ENCODE data around the gene FTH1.
"Not testable (repeated sequence)": the region's sequence is repeated elsewhere in the genome, so short reads cannot be mapped to it uniquely, and the experiment has no call there.

FTH1 gene

GRCh38 chr11:61957021-61957770 lies 10.2 kb downstream of the FTH1 start:
- TF ChIP-seq CTCF (IDR thresholded peaks at IDR 0.05; ENCODE audit: control insufficient read depth, extremely low read depth, insufficient read depth) = no peak
- DNase-seq (ENCODE audit: low read depth) = no peak
- no peak overlapping the region for H3K4me3 ChIP-seq (ENCODE audit: low read depth, low read length)

GRCh38 chr11:61956191-61957020 lies 11.0 kb downstream of the FTH1 start:
- no peak overlapping the region for H3K4me3 ChIP-seq (ENCODE audit: low read depth, low read length)
- TF ChIP-seq CTCF (IDR thresholded peaks at IDR 0.05; ENCODE audit: control insufficient read depth, extremely low read depth, insufficient read depth) = no peak
- DNase-seq (ENCODE audit: low read depth) = no peak

GRCh38 chr11:61955422-61956135 lies 11.9 kb downstream of the FTH1 start:
- TF ChIP-seq CTCF (IDR thresholded peaks at IDR 0.05; ENCODE audit: control insufficient read depth, extremely low read depth, insufficient read depth) = no peak
- no peak overlapping the region for H3K4me3 ChIP-seq (ENCODE audit: low read depth, low read length)
- DNase-seq (ENCODE audit: low read depth) = no peak

- no peak for TF ChIP-seq CTCF (IDR thresholded peaks at IDR 0.05; ENCODE audit: control insufficient read depth, extremely low read depth, insufficient read depth)
- H3K4me3 ChIP-seq (ENCODE audit: low read depth, low read length) = no peak overlapping the region
- DNase-seq (ENCODE audit: low read depth) = no peak
Measured at GRCh38 chr11:61954851-61955421, 12.5 kb downstream of the FTH1 start.

GRCh38 chr11:61954106-61954850 lies 13.2 kb downstream of the FTH1 start:
- no peak overlapping the region for H3K4me3 ChIP-seq (ENCODE audit: low read depth, low read length)
- no peak for DNase-seq (ENCODE audit: low read depth)
- no peak for TF ChIP-seq CTCF (IDR thresholded peaks at IDR 0.05; ENCODE audit: control insufficient read depth, extremely low read depth, insufficient read depth)

GRCh38 chr11:61953632-61954031 lies 13.8 kb downstream of the FTH1 start:
- not testable (repeated sequence) for DNase-seq (ENCODE audit: low read depth); H3K4me3 ChIP-seq (ENCODE audit: low read depth, low read length)
